B cell (primary cell): ENCODE results near the gene ARSI. TPM values are rescaled to one million over a fixed set of nuclear protein-coding genes. Genes with fewer than 3 reads are reported as not detected.

Experiments
- ATAC-seq: fragments of 200-7000 bp; cut with Tn5 transposase; one replicate; pipeline ENCODE4 v1.10.0; 2021; ENCODE audit warnings: low read depth, mild to moderate bottlenecking, moderate number of reproducible peaks, moderate library complexity
- CTCF ChIA-PET: fragments of 350-600 bp; sonication (Branson Sonifier 250); formaldehyde crosslinking; loops from one replicate; lab custom pipeline; 2021; ENCODE audit warnings: antibody characterized with exemption, inconsistent platforms; lab: Charles Lee
- POLR2A ChIA-PET: fragments of 350-600 bp; sonication (Branson Sonifier 250); formaldehyde crosslinking; loops from one replicate; lab custom pipeline; 2021; ENCODE audit warnings: antibody characterized with exemption; lab: Charles Lee
- DNase-seq: peaks from one replicate; pipeline ENCODE4 v3.0.0; 2013
- H2AFZ ChIP-seq: 2 replicates; pipeline ENCODE4 v1.6.1; 2012; ENCODE audit warnings: mild to moderate bottlenecking, low read depth, low read length; ENCODE audit not compliant: insufficient read depth, poor library complexity, severe bottlenecking
- H3K27ac ChIP-seq, 2 donors: 1 replicate in 1 of 2; 2 replicates in 1 of 2; pipeline ENCODE4 v1.5.1; 2012 to 2013; ENCODE audit warnings: low read length in 2 of 2, mild to moderate bottlenecking in 2 of 2, moderate library complexity in 1 of 2
- H3K27me3 ChIP-seq, 4 experiments: fragments of 200-600 bp in 1 of 4; sonication (generic) in 1 of 4; replicated peaks in 1 of 4; 1 replicate in 2 of 4; 2 replicates in 2 of 4; pipeline versions ENCODE4 v1.6.1 to v1.7.0; 2013 to 2016; ENCODE audit warnings: low read length in 3 of 4, mild to moderate bottlenecking in 2 of 4, mixed read lengths in 1 of 4, moderate library complexity in 1 of 4; ENCODE audit not compliant: insufficient read depth in 4 of 4, control insufficient read depth in 3 of 4; ENCODE audit errors: control extremely low read depth in 1 of 4
- H3K36me3 ChIP-seq, 2 experiments: replicated peaks in 1 of 2; 1 replicate in 1 of 2; 2 replicates in 1 of 2; pipeline versions ENCODE4 v1.6.1 to v1.7.1; 2013; ENCODE audit warnings: low read length in 1 of 2; ENCODE audit not compliant: insufficient read depth in 2 of 2, control insufficient read depth in 1 of 2; ENCODE audit errors: control extremely low read depth in 1 of 2, extremely low read depth in 1 of 2
- H3K4me1 ChIP-seq, 2 donors: fragments of 200-600 bp in 1 of 2; sonication (generic) in 1 of 2; 1 replicate in 1 of 2; 2 replicates in 1 of 2; pipeline versions ENCODE4 v1.5.1 to v1.6.1; 2013 to 2017; ENCODE audit warnings: low read length in 2 of 2; ENCODE audit not compliant: control insufficient read depth in 2 of 2, insufficient read depth in 2 of 2
- H3K4me2 ChIP-seq: replicated peaks from 2 replicates; pipeline ENCODE3; 2012; ENCODE audit warnings: mild to moderate bottlenecking, low read depth, low read length; ENCODE audit not compliant: poor library complexity, severe bottlenecking
- H3K4me3 ChIP-seq, 5 experiments: fragments of 200-600 bp in 1 of 5; sonication (generic) in 1 of 5; 1 replicate in 3 of 5; 2 replicates in 2 of 5; pipeline versions ENCODE4 v1.5.1 to v1.7.0; 2011 to 2016; ENCODE audit warnings: low read length in 4 of 5, mild to moderate bottlenecking in 4 of 5, low read depth in 2 of 5, control low read depth in 1 of 5, moderate library complexity in 1 of 5; ENCODE audit not compliant: insufficient read depth in 1 of 5; ENCODE audit errors: control extremely low read depth in 1 of 5, extremely low read depth in 1 of 5
- H3K79me2 ChIP-seq: fragments of 200-600 bp; sonication (generic); one replicate; pipeline ENCODE4 v1.6.0; 2016; ENCODE audit warnings: low read length; ENCODE audit not compliant: control insufficient read depth, insufficient read depth
- H3K9ac ChIP-seq: fragments of 200-600 bp; sonication (generic); 2 replicates; pipeline ENCODE4 v1.6.1; 2017; ENCODE audit warnings: mild to moderate bottlenecking, low read length, moderate library complexity
- H3K9me3 ChIP-seq, 3 donors: one replicate each; pipeline versions ENCODE4 v1.6.1 to v1.7.1; 2013; ENCODE audit warnings: low read length in 2 of 3; ENCODE audit not compliant: control insufficient read depth in 2 of 3, insufficient read depth in 1 of 3; ENCODE audit errors: control extremely low read depth in 1 of 3
- H4K20me1 ChIP-seq: 2 replicates; pipeline ENCODE4 v1.6.0; 2012; ENCODE audit warnings: mild to moderate bottlenecking, low read length; ENCODE audit not compliant: insufficient read depth, control insufficient read depth, poor library complexity, severe bottlenecking
- H3K27ac Mint-ChIP-seq: one replicate; pipeline ENCODE4 v1.8.0; 2021; ENCODE audit warnings: mixed read lengths
- H3K27me3 Mint-ChIP-seq: one replicate; pipeline ENCODE4 v1.8.0; 2021; ENCODE audit warnings: mixed read lengths
- H3K4me1 Mint-ChIP-seq: one replicate; pipeline ENCODE4 v1.8.0; 2021; ENCODE audit warnings: mixed read lengths
- H3K4me3 Mint-ChIP-seq: one replicate; pipeline ENCODE4 v1.8.0; 2021; ENCODE audit warnings: mixed read lengths
- H3K9me3 Mint-ChIP-seq: one replicate; pipeline ENCODE4 v1.8.0; 2022; ENCODE audit warnings: mixed read lengths; ENCODE audit not compliant: insufficient read depth
- EZH2 ChIP-seq: IDR thresholded peaks from 2 replicates; pipeline ENCODE4 v1.6.1; 2012; ENCODE audit warnings: borderline replicate concordance, low read depth, mild to moderate bottlenecking, moderate library complexity, low read length; ENCODE audit not compliant: insufficient read depth, poor library complexity, severe bottlenecking
- WGBS: methylation state at CpG from one replicate; pipeline ENCODE4 v1.1.5; 2013; ENCODE audit warnings: missing lambda C conversion rate; ENCODE audit not compliant: insufficient coverage; 5-methylcytosine and 5-hydroxymethylcytosine counted together
- intact Hi-C: fragments of 100-400 bp; cut with micrococcal nuclease; formaldehyde crosslinking; loops from one replicate; pipeline ENCODE4 v1.10.0; 2022
- polyA plus RNA-seq: library from polyadenylated mRNA; depleted of rRNA; stranded (reverse); fragments of >200 nt; gene quantifications from 2 replicates; pipeline ENCODE4 v1.2.3, GENCODE V29; 2012
- total RNA-seq, 2 donors: library from RNA; stranded (reverse); fragments of 120-200 nt in 1 of 2; gene quantifications; 1 replicate in 1 of 2; 2 replicates in 1 of 2; pipeline versions ENCODE4 v1.2.3 to v1.2.4, GENCODE V29; 2013 to 2022
- TF ChIP-seq, protein P1 (sequence below): fragments of 200-600 bp; IDR thresholded peaks from one replicate; pipeline ENCODE4 v1.8.0; 2022; ENCODE audit warnings: antibody characterized with exemption, mild to moderate bottlenecking

ARSI gene
- total and polyA plus RNA-seq, 2 donors (not counting 1 experiment from before 2014, with no cell fraction given): not detected

DNA sequence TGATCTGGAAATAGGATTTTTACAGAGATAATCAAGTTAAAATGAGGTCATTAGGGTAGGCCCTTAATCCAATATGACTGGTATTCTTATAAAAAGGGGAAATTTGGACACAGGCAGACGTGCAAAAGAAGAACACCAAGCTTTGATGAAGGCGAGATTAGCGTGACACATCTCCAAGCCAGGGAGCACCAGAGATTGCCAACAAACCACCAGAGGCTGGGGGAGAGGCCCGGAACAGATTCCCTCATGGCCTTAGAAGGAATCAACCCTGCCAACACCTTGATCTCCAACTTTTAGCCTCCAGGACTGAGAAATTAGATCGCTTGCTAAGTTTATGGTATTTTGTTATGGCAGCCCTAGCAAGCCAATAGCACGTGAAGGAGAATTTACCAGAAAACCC is 10.8 kb upstream of the ARSI start:
- Mint-ChIP-seq H3K27me3 (peaks cover 27% of the 10 kb centered on the region), H3K27ac (no peak overlapping the region), H3K9me3 (no peaks in the 10 kb centered on the region), H3K4me1 (no peaks in the 10 kb centered on the region), H3K4me3 (no peak overlapping the region)
- Histone ChIP-seq H3K27ac (no peak overlapping the region), H3K9ac (no peak overlapping the region), H3K4me2 (no peak overlapping the region), H3K4me1 (no peaks in the 10 kb centered on the region), H3K9me3 (no peaks in the 10 kb centered on the region), H3K36me3 (no peaks in the 10 kb centered on the region), H2AFZ (no peak overlapping the region), H4K20me1 (no peaks in the 10 kb centered on the region), H3K79me2 (no peaks in the 10 kb centered on the region), H3K4me3 (no peak overlapping the region), H3K27me3 (peaks cover 0 to 5% (median 0%) of the 10 kb centered on the region in 4 experiments)
- CTCF ChIA-PET: no interaction called here
- intact Hi-C loops: no loop called here
- DNase-seq (no peak), ATAC-seq (no peak)
- POLR2A ChIA-PET: no interaction called here
- no peak for TF ChIP-seq EZH2
- TF ChIP-seq, protein P1, sequence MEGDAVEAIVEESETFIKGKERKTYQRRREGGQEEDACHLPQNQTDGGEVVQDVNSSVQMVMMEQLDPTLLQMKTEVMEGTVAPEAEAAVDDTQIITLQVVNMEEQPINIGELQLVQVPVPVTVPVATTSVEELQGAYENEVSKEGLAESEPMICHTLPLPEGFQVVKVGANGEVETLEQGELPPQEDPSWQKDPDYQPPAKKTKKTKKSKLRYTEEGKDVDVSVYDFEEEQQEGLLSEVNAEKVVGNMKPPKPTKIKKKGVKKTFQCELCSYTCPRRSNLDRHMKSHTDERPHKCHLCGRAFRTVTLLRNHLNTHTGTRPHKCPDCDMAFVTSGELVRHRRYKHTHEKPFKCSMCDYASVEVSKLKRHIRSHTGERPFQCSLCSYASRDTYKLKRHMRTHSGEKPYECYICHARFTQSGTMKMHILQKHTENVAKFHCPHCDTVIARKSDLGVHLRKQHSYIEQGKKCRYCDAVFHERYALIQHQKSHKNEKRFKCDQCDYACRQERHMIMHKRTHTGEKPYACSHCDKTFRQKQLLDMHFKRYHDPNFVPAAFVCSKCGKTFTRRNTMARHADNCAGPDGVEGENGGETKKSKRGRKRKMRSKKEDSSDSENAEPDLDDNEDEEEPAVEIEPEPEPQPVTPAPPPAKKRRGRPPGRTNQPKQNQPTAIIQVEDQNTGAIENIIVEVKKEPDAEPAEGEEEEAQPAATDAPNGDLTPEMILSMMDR: no peak
- WGBS: 100% methylated on average over 1 of the region's 6 CpGs

DNA sequence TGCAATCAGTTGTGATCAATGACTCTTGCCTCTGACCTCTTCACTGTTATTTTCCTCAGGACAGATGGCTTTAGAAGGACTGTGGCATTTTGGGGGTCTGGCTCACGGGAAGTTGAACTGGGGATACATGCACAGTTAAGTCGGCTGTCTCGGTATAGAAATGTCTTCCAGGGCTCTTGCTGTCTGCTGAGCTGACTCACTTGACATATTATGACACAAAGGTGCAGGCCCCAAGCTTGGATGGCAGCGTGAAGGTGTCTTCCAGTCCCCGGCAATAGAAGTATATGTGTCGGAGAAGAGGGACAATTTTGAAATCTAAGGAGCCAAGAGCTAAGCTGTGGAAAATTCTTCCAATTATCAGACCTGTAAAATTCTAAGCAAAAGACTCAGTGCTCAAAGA is 9.8 kb upstream of the ARSI start:
- intact Hi-C loops: no loop called here
- H3K4me2 ChIP-seq: no peak overlapping the region
- H3K4me1 Mint-ChIP-seq: no peaks in the 10 kb centered on the region
- no peaks in the 10 kb centered on the region for H3K9me3 Mint-ChIP-seq
- no peaks in the 10 kb centered on the region for H3K9me3 ChIP-seq
- no peak overlapping the region for H3K9ac ChIP-seq
- no peak overlapping the region for H3K4me3 ChIP-seq
- ATAC-seq (no peak), DNase-seq (no peak)
- no peaks in the 10 kb centered on the region for H3K4me1 ChIP-seq
- H3K27ac ChIP-seq: no peak overlapping the region
- no peaks in the 10 kb centered on the region for H4K20me1 ChIP-seq
- TF ChIP-seq EZH2: no peak
- TF ChIP-seq, protein P1: no peak
- no peak overlapping the region for H3K27ac Mint-ChIP-seq
- CTCF ChIA-PET: no interaction called here
- H3K27me3 Mint-ChIP-seq: peaks cover 22% of the 10 kb centered on the region
- POLR2A ChIA-PET: no interaction called here
- H3K79me2 ChIP-seq: no peaks in the 10 kb centered on the region
- no peak overlapping the region for H2AFZ ChIP-seq
- H3K36me3 ChIP-seq: no peaks in the 10 kb centered on the region
- peaks cover 0 to 5% (median 0%) of the 10 kb centered on the region in 4 experiments for H3K27me3 ChIP-seq
- H3K4me3 Mint-ChIP-seq: no peak overlapping the region
- 88% methylated on average over 3 of the region's 6 CpGs for WGBS
